Measurements from ENCODE around the gene KLHL29. TPM values are rescaled to one million over a fixed set of nuclear protein-coding genes. Genes with fewer than 3 reads are reported as not detected.

Gene KLHL29
- total RNA-seq, 1 experiment from 2014 or later = 1.9 TPM

DNA sequence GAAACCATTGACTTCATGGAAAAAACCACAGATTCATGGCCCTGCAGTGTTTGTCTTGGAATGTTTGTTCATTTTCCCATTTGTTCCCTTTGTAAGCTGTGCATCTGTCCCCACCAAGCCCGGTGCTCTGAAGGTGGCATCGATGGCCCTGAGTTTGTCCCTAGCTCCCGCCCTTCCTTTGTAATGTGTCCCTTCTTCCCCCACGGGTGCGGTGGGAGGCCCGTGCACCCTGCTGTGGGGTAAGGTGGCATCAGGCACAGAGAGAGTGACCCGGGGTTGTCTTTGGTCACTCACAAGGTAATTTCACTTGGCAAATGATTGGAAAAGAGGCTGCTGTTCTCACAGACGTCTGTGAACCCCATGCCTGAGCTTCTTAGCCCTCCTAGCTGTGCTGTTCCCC is 28.7 kb downstream of the KLHL29 start:
- no peak overlapping the region for H3K27ac ChIP-seq

DNA sequence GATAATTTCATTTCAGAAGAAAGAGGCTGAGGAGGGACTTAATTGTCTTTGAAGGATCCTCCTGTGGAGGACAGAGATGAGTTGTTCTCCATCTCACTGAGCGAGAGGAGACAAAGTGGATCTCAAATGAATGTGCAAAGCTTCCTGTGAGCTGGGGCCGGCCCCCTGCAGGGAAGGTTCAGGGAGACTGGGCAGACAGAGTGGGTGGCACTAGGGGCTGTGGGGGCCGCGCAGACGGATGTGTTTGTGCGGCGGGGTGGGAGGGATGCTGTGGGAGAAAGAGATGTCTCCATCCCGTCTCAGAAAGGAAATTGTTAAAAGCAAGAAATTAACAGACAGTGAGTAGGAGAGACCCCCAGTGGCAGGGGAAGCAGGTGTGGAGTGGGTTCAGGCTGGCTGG is 29.1 kb downstream of the KLHL29 start:
- DNase-seq (ENCODE audit: low read depth in 1 of 2, low spot score in 2 of 2) = peak in 1 of 2 experiments; percentile 25
- no peak overlapping the region for H3K4me3 ChIP-seq
- H3K36me3 ChIP-seq = no peaks in the 10 kb centered on the region
- no peaks in the 10 kb centered on the region for H3K27me3 ChIP-seq (replicated peaks)
- H3K9me3 ChIP-seq (replicated peaks) = no peaks in the 10 kb centered on the region
- H3K4me1 ChIP-seq (replicated peaks) = peaks cover 26% of the 10 kb centered on the region
- H3K27ac ChIP-seq = no peak overlapping the region

More for the DNA sequence above, 28.7 kb downstream of the KLHL29 start:
- DNase-seq (ENCODE audit: low read depth in 1 of 2, low spot score in 2 of 2) = peak in 1 of 2 experiments; percentile 15
- Histone ChIP-seq H3K27me3 (replicated peaks) (no peaks in the 10 kb centered on the region), H3K36me3 (no peaks in the 10 kb centered on the region), H3K4me3 (no peak overlapping the region), H3K4me1 (replicated peaks) (peaks cover 26% of the 10 kb centered on the region), H3K9me3 (replicated peaks) (no peaks in the 10 kb centered on the region)

DNA sequence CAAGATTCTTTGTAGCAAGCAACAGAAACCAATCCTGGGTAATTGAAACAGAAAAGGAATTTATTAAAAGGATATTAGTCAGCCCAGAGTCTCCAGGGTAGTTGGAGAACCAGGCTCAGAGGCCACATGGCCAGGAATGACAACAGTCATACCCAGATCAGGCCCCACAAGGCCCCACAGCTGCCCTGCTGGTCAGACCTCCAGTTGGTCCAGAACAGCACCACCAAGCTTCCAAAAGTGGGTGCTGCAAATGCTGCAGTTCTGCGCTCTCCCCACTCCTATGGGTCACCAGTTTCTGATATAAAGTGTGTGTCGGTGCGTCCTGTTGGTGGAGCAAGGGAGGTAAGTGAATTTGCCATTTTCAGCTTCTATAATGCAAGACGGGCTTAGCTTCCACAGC is 29.9 kb downstream of the KLHL29 start:
- Histone ChIP-seq H3K9me3 (replicated peaks) (no peaks in the 10 kb centered on the region), H3K27ac (no peak overlapping the region), H3K4me1 (replicated peaks) (peaks cover 26% of the 10 kb centered on the region), H3K27me3 (replicated peaks) (no peaks in the 10 kb centered on the region), H3K36me3 (no peaks in the 10 kb centered on the region), H3K4me3 (no peak overlapping the region)
- DNase-seq (ENCODE audit: low read depth in 1 of 2, low spot score in 2 of 2) = peak in 1 of 2 experiments; percentile 41

- Histone ChIP-seq H3K9me3 (replicated peaks) (no peaks in the 10 kb centered on the region), H3K4me3 (no peak overlapping the region), H3K27me3 (replicated peaks) (no peaks in the 10 kb centered on the region), H3K27ac (no peak overlapping the region), H3K4me1 (replicated peaks) (peaks cover 10% of the 10 kb centered on the region), H3K36me3 (no peaks in the 10 kb centered on the region)
- peak in 1 of 2 experiments; percentile 14 for DNase-seq (ENCODE audit: low read depth in 1 of 2, low spot score in 2 of 2)
Observed at GRCh38 chr2:23417310-23417709, 32.3 kb downstream of the KLHL29 start.

- Histone ChIP-seq H3K9me3 (replicated peaks) (no peaks in the 10 kb centered on the region), H3K27ac (no peak overlapping the region), H3K36me3 (no peaks in the 10 kb centered on the region), H3K4me1 (replicated peaks) (peaks cover 5% of the 10 kb centered on the region), H3K27me3 (replicated peaks) (no peaks in the 10 kb centered on the region), H3K4me3 (no peak overlapping the region)
- DNase-seq (ENCODE audit: low read depth in 1 of 2, low spot score in 2 of 2) = peak in 1 of 2 experiments; percentile 25
Observed at GRCh38 chr2:23418056-23418455, 33.1 kb downstream of the KLHL29 start.

- no peaks in the 10 kb centered on the region for H3K36me3 ChIP-seq
- H3K4me1 ChIP-seq (replicated peaks) = peaks cover 3% of the 10 kb centered on the region
- H3K27me3 ChIP-seq (replicated peaks) = no peaks in the 10 kb centered on the region
- no peak overlapping the region for H3K27ac ChIP-seq
- no peak overlapping the region for H3K4me3 ChIP-seq
- DNase-seq (ENCODE audit: low read depth in 1 of 2, low spot score in 2 of 2) = peak in 1 of 2 experiments; percentile 10
- H3K9me3 ChIP-seq (replicated peaks) = no peaks in the 10 kb centered on the region
Observed at GRCh38 chr2:23418461-23418911, 33.5 kb downstream of the KLHL29 start.

- Histone ChIP-seq H3K9me3 (replicated peaks) (no peaks in the 10 kb centered on the region), H3K27me3 (replicated peaks) (no peaks in the 10 kb centered on the region), H3K27ac (no peak overlapping the region), H3K4me3 (no peak overlapping the region), H3K4me1 (replicated peaks) (peaks cover 3% of the 10 kb centered on the region; the same call in 1 of the 2 replicates), H3K36me3 (no peaks in the 10 kb centered on the region)
- peak in 1 of 2 experiments; percentile 33 for DNase-seq (ENCODE audit: low read depth in 1 of 2, low spot score in 2 of 2)
Observed at GRCh38 chr2:23419171-23420090, 34.5 kb downstream of the KLHL29 start.

DNA sequence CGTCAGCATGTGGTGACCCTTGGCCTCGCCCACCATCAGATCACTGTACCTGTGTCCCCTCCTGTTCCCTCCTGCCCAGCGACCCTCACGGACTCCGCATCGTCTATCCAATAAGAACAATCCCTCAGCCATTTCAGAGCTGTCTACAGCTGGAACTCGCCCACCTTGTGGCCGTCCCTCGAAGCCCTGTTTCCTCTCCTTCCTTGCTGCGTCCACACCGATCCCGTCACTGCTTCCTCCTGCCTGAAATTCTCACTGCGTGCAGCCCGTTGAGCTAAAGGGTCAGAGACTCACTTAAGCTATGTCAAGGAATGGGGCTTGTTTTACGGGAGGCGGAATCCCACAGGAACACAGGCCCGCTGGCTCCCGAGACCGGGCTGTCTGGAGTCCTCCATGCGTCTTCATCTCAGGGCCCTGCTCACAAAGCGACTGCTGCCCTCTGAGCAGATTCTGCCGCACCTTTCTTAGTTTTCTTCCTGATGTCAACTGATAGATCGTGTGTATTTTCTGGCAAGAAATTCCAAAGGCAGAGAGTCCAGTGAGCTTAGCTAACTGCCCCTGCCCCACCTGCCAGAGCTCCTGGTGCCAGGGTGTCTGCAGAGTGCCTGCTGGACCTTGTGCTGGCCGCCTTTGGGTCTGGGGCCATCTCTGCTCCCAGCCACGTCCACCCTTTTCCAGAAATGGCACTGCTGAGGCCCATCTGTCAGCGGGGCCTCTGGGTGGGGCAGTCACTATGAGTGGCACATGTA is 35.3 kb downstream of the KLHL29 start:
- Histone ChIP-seq H3K27ac (no peak overlapping the region), H3K27me3 (replicated peaks) (no peaks in the 10 kb centered on the region), H3K36me3 (no peaks in the 10 kb centered on the region), H3K9me3 (replicated peaks) (no peaks in the 10 kb centered on the region), H3K4me3 (no peak overlapping the region), H3K4me1 (replicated peaks) (peaks cover 3% of the 10 kb centered on the region; the same call in 1 of the 2 replicates)
- peak in 1 of 2 experiments; percentile 37 for DNase-seq (ENCODE audit: low read depth in 1 of 2, low spot score in 2 of 2)

DNA sequence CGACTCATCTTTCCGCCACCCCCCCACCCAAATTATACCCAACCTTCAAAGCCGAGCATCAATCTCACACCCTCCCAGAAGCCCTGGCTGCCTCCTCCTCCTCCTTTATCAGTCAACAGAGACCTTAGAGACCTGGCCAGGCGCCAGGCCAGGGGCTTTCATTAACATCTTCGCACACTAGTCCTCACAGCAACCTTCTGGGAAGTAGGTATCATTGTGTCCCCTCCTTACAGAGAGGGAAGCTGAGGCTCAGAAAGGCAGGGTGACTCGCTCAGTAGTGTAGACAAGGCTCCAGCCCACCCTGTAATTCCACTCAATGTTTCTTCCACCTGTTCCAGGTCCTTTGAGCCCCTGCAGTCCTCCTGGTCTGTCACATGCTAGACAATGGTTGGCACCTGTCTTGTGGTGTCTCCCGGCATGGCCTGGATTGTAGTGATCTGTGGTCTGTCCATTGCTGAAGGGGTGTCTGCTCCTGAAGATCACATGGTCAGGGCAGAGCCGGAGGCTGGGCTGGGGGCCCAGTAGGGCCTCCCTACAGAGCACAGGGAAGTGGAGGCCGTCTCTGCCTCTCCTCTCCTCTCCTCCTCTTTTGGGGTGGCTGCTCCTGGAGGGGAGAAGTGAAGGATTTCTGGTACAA is 36.0 kb downstream of the KLHL29 start:
- Histone ChIP-seq H3K27me3 (replicated peaks) (no peaks in the 10 kb centered on the region), H3K4me1 (replicated peaks) (peaks cover 3% of the 10 kb centered on the region; the same call in 1 of the 2 replicates), H3K4me3 (no peak overlapping the region), H3K27ac (no peak overlapping the region), H3K9me3 (replicated peaks) (no peaks in the 10 kb centered on the region), H3K36me3 (no peaks in the 10 kb centered on the region)
- peak in 1 of 2 experiments; percentile 30 for DNase-seq (ENCODE audit: low read depth in 1 of 2, low spot score in 2 of 2)

DNA sequence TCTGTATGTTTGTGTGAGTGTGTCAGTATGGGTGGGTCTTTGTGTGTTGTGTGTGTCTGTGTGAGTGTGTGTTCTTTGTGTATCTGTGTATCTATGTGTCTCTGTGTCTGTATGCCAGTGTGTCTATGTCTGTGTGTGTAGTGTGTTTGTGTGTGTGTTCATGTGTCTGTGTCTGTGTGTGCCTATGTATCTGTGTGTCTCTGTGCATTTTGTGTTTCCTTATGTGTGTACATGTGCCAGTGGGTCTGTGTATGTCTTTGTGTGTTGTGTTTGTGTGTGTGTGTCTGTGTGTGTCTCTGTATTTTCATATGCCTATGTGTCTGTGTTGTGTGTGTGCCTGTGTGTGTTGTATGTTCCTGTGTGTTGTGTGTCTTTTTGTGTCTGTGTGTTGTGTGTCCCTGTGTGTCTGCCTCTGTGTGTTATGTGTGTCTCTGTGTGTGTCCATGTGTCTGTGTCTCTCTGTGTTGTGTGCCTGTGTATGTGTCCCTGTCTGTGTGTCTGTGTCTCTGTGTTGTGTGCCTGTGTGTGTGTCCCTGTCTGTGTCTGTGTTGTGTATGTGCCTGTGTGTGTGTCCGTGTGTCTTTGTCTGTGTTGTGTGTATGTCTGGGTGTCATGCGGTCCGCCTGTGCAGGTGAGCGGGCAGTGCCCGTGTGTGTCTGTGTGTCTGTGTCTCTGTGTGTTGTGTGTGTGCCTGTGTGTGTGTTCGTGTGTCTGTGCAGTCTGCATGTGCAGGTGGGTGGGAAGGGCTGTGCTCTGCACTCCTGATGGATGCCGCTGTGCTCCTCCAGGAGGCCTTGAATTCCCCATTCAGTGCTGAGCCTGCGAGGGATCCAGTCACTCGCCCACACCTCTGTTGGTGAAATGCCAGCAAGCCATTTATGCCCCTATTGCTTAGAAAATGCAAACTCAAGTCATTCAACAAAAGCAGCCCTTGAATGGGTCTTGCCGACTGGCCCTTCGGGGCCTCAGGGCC is 37.4 kb downstream of the KLHL29 start:
- H3K27ac ChIP-seq = no peak overlapping the region
- DNase-seq (ENCODE audit: low read depth in 1 of 2, low spot score in 2 of 2) = no peak
- no peaks in the 10 kb centered on the region for H3K36me3 ChIP-seq
- H3K4me3 ChIP-seq = no peak overlapping the region
- no peaks in the 10 kb centered on the region for H3K9me3 ChIP-seq (replicated peaks)
- no peaks in the 10 kb centered on the region for H3K27me3 ChIP-seq (replicated peaks)
- H3K4me1 ChIP-seq (replicated peaks) = peaks cover 7% of the 10 kb centered on the region; the same call in 1 of the 2 replicates

GRCh38 chr2:23423062-23423872 is 38.3 kb downstream of the KLHL29 start:
- Histone ChIP-seq H3K9me3 (replicated peaks) (no peaks in the 10 kb centered on the region), H3K27me3 (replicated peaks) (no peaks in the 10 kb centered on the region), H3K27ac (no peak overlapping the region), H3K4me3 (no peak overlapping the region), H3K36me3 (no peaks in the 10 kb centered on the region), H3K4me1 (replicated peaks) (peaks cover 7% of the 10 kb centered on the region; the same call in 1 of the 2 replicates)
- peak in 1 of 2 experiments; percentile 34 for DNase-seq (ENCODE audit: low read depth in 1 of 2, low spot score in 2 of 2)

Data from SJSA1 (cell line).